ENCODE results near the gene NIT1. TPM values are rescaled to one million over a fixed set of nuclear protein-coding genes. Genes with fewer than 3 reads are reported as not detected.

NIT1 gene
- total and polyA plus RNA-seq, 2 experiments from 2014 or later = 41.3 to 48.9 TPM

DNA sequence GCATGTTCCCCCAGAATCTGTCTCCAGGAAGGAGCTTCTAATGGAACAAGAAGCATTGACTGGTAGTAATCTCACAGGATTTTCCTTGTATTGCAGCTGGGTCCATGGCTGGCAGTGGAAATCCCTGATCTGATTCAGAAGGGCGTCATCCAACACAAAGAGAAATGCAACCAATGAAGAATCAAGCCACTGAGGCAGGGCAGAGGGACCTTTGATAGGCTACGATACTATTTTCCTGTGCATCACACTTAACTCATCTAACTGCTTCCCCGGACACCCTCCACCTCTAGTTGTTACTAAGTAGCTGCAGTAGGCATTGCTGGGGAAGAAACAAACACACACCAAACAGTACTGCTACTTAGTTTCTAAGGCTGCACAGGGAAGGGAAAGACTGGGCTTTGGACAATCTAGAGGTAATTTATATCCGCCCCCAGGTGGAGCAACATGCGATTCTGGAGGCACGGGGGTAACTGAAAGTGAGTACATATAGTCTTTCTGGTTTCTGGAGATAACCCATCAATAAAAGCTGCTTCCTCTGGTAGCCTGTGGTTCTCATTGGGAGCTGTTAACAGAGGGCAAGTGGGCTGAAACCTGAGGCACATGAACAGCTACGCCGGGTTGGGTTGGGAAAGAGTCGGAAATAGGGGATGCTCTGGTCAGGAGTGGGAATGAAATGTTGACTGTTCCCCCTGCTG lies 40.6 kb downstream of the NIT1 start:
- Histone ChIP-seq H2AFZ (no peak overlapping the region), H3K4me2 (peak overlapping the region; percentile 94), H3K9me3 (ENCODE audit: low read depth) (no peaks in the 10 kb centered on the region), H3K79me2 (peaks cover 36% of the 10 kb centered on the region), H3K27ac (peak overlapping the region; percentile 69), H3K4me1 (ENCODE audit: insufficient read depth) (peaks cover 8% of the 10 kb centered on the region), H3K9me2 (replicated peaks; ENCODE audit: insufficient read depth) (no peaks in the 10 kb centered on the region), H3K4me3 (no peak overlapping the region), H3K36me3 (replicated peaks; ENCODE audit: insufficient read depth, low read depth) (no peaks in the 10 kb centered on the region), H3K27me3 (no peaks in the 10 kb centered on the region), H4K20me1 (ENCODE audit: insufficient read depth, poor library complexity, severe bottlenecking) (no peaks in the 10 kb centered on the region)
- 91% methylated on average over 9 of the region's 9 CpGs for WGBS (ENCODE audit: low lambda C conversion rate, missing lambda C conversion rate)
- no peak for TF ChIP-seq CTCF (IDR thresholded peaks at IDR 0.05; ENCODE audit: poor library complexity)
- no peak for TF ChIP-seq EZH2phosphoT487 (IDR thresholded peaks at IDR 0.05; ENCODE audit: low read depth, severe bottlenecking, unreplicated experiment)
- no peak for TF ChIP-seq EZH2 (IDR thresholded peaks at IDR 0.05; ENCODE audit: borderline replicate concordance)
- DNase-seq (ENCODE audit: low spot score) = no peak

GRCh38 chr1:161159087-161159912 lies 41.4 kb downstream of the NIT1 start, which contains the start of gene USP21:
Gene USP21 (plus strand): TSS chr1:161159500. CDS start chr1:161160641, 1,141 bp downstream.
- peak within 1 kb of the TSS; percentile 86 for H2AFZ ChIP-seq
- peak within 1 kb of the TSS; percentile 69 for H3K27ac ChIP-seq
- H3K79me2 ChIP-seq = peaks cover 34% of the 10 kb centered on the region
- WGBS (ENCODE audit: low lambda C conversion rate, missing lambda C conversion rate) = 2% methylated on average over 56 of the region's 60 CpGs
- H4K20me1 ChIP-seq (ENCODE audit: insufficient read depth, poor library complexity, severe bottlenecking) = no peaks in the 10 kb centered on the region
- TF ChIP-seq EZH2phosphoT487 (IDR thresholded peaks at IDR 0.05; ENCODE audit: low read depth, severe bottlenecking, unreplicated experiment) (no peak), EZH2 (IDR thresholded peaks at IDR 0.05; ENCODE audit: borderline replicate concordance) (no peak), CTCF (IDR thresholded peaks at IDR 0.05; ENCODE audit: poor library complexity) (peak; percentile 25)
- no peaks in the 10 kb centered on the region for H3K9me2 ChIP-seq (replicated peaks; ENCODE audit: insufficient read depth)
- H3K36me3 ChIP-seq (replicated peaks; ENCODE audit: insufficient read depth, low read depth) = no peaks in the 10 kb centered on the region
- no peaks in the 10 kb centered on the region for H3K9me3 ChIP-seq (ENCODE audit: low read depth)
- peak; percentile 96 for DNase-seq (ENCODE audit: low spot score)
- peaks cover 8% of the 10 kb centered on the region for H3K4me1 ChIP-seq (ENCODE audit: insufficient read depth)
- peak within 1 kb of the TSS; percentile 86 for H3K4me3 ChIP-seq
- H3K4me2 ChIP-seq = peak within 1 kb of the TSS; percentile 94
- no peaks in the 10 kb centered on the region for H3K27me3 ChIP-seq

DNA sequence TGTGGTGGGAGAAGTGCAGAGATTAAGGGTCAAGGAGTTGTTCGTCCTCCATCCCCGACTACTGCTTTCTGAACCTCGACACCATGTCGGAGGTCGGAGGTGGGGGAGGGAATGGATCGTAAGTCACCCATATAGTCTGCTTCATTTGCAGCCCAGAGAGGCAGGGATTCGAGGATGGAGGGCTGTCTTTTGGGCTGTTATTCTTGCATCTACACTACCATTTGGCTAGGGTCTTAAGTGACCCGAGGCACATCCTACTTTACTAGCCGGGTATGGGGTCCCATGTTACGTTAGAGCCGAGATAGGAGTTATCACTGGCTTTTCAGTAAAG lies 42.0 kb downstream of the NIT1 start:
- Histone ChIP-seq H3K27me3 (no peaks in the 10 kb centered on the region), H3K4me1 (ENCODE audit: insufficient read depth) (peaks cover 2% of the 10 kb centered on the region), H3K36me3 (replicated peaks; ENCODE audit: insufficient read depth, low read depth) (no peaks in the 10 kb centered on the region), H3K9me3 (ENCODE audit: low read depth) (no peaks in the 10 kb centered on the region), H3K4me3 (peak overlapping the region; percentile 86), H4K20me1 (ENCODE audit: insufficient read depth, poor library complexity, severe bottlenecking) (no peaks in the 10 kb centered on the region), H3K4me2 (peak overlapping the region; percentile 94), H3K27ac (peak overlapping the region; percentile 62), H3K9me2 (replicated peaks; ENCODE audit: insufficient read depth) (no peaks in the 10 kb centered on the region), H2AFZ (peak overlapping the region; percentile 86), H3K79me2 (peaks cover 28% of the 10 kb centered on the region)
- TF ChIP-seq CTCF (IDR thresholded peaks at IDR 0.05; ENCODE audit: poor library complexity) (no peak), EZH2phosphoT487 (IDR thresholded peaks at IDR 0.05; ENCODE audit: low read depth, severe bottlenecking, unreplicated experiment) (no peak), EZH2 (IDR thresholded peaks at IDR 0.05; ENCODE audit: borderline replicate concordance) (no peak)
- 8% methylated on average over 11 of the region's 11 CpGs for WGBS (ENCODE audit: low lambda C conversion rate, missing lambda C conversion rate)
- DNase-seq (ENCODE audit: low spot score) = no peak
